Lung (tissue), 12 donors: Measurements from ENCODE around the gene DARS1. TPM values are rescaled to one million over a fixed set of nuclear protein-coding genes. Genes with fewer than 3 reads are reported as not detected.

Experiments
- ATAC-seq: fragments of 200-7000 bp; cut with Tn5 transposase; one replicate; pipeline ENCODE4 v1.9.1; 2020; ENCODE audit warnings: moderate number of reproducible peaks; ENCODE audit not compliant: insufficient read depth, low FRiP score
- DNase-seq, 3 donors: peaks; one replicate each; pipeline ENCODE4 v3.0.0-alpha.2; 2013 to 2017
- H3K27ac ChIP-seq, 2 donors: one replicate each; pipeline ENCODE4 v1.5.1; 2013; ENCODE audit warnings: mild to moderate bottlenecking in 2 of 2, moderate library complexity in 2 of 2, control low read depth in 1 of 2, inconsistent platforms in 1 of 2, low read depth in 1 of 2, low read length in 1 of 2
- H3K27me3 ChIP-seq, 3 donors: one replicate each; pipeline ENCODE4 v1.5.1; 2013; ENCODE audit warnings: low read length in 2 of 3; ENCODE audit not compliant: control insufficient read depth in 3 of 3, insufficient read depth in 3 of 3
- H3K36me3 ChIP-seq, 4 donors: one replicate each; pipeline ENCODE4 v1.5.1; 2013; ENCODE audit warnings: low read length in 4 of 4, mild to moderate bottlenecking in 1 of 4, moderate library complexity in 1 of 4; ENCODE audit not compliant: control insufficient read depth in 4 of 4, insufficient read depth in 4 of 4
- H3K4me1 ChIP-seq, 5 donors: one replicate each; pipeline ENCODE4 v1.5.1; 2013; ENCODE audit warnings: low read length in 5 of 5, mild to moderate bottlenecking in 2 of 5, moderate library complexity in 1 of 5; ENCODE audit not compliant: control insufficient read depth in 5 of 5, insufficient read depth in 5 of 5
- H3K4me3 ChIP-seq: one replicate; pipeline ENCODE4 v1.5.1; 2013; ENCODE audit warnings: mild to moderate bottlenecking, control low read depth, moderate library complexity
- H3K9ac ChIP-seq, 2 donors: one replicate each; pipeline ENCODE4 v1.5.1; 2013; ENCODE audit warnings: low read length in 2 of 2, control low read depth in 1 of 2; ENCODE audit not compliant: insufficient read depth in 1 of 2
- H3K9me3 ChIP-seq, 4 donors: one replicate each; pipeline ENCODE4 v1.5.1; 2013; ENCODE audit warnings: low read length in 3 of 4, mild to moderate bottlenecking in 1 of 4, moderate library complexity in 1 of 4; ENCODE audit not compliant: control insufficient read depth in 4 of 4, insufficient read depth in 3 of 4
- CTCF ChIP-seq: IDR thresholded peaks from 2 replicates; pipeline ENCODE4 v1.5.1; 2012; ENCODE audit warnings: mild to moderate bottlenecking; ENCODE audit errors: control extremely low read depth, extremely low read depth
- WGBS, 2 donors: extraction: QIAGEN DNeasy Blood & Tissue Kit; methylation state at CpG; one replicate each; pipeline ENCODE4 v1.1.7; 2013; 5-methylcytosine and 5-hydroxymethylcytosine counted together
- polyA plus RNA-seq, 2 donors: library from polyadenylated mRNA; stranded (reverse); fragments of 200-250 nt; gene quantifications; one replicate each; pipeline ENCODE4 v1.2.1, GENCODE V29; 2013
- total RNA-seq, 2 donors: library from RNA; depleted of rRNA in 1 of 2; stranded (reverse); fragments of >200 nt in 1 of 2; gene quantifications; one replicate each; pipeline ENCODE4 v1.2.1, GENCODE V29; 2014 to 2021
- donor health status: control.
- donor health status: control.
- donor health status: Bipolar disorder and iron deficiency.
- donor health status: healthy.
- donor health status: DM: yes; HTN: yes; CAD: no.

The DARS1 gene
- total and polyA plus RNA-seq, 4 donors: 47.2 to 77.9 (median 58.7) TPM

GRCh38 chr2:135951041-135951583 is 34.3 kb downstream of the DARS1 start:
- H3K27me3 ChIP-seq: no peaks in the 10 kb centered on the region
- TF ChIP-seq CTCF: no peak
- no peaks in the 10 kb centered on the region for H3K9me3 ChIP-seq
- 76 to 85% methylated on average over 3 of the region's 3 CpGs for WGBS, 2 donors
- H3K9ac ChIP-seq: no peak overlapping the region
- H3K4me3 ChIP-seq: no peak overlapping the region
- H3K27ac ChIP-seq: no peak overlapping the region
- peaks cover 0 to 13% (median 2%) of the 10 kb centered on the region in 5 donors for H3K4me1 ChIP-seq
- ATAC-seq: no peak
- peak; percentile 15 to 52 (median 44) for DNase-seq
- H3K36me3 ChIP-seq: peaks cover 2 to 7% (median 5%) of the 10 kb centered on the region in 4 donors

- Histone ChIP-seq H3K36me3 (peaks cover 0 to 7% (median 5%) of the 10 kb centered on the region in 4 donors), H3K4me1 (peaks cover 0 to 13% (median 2%) of the 10 kb centered on the region in 5 donors), H3K27ac (no peak overlapping the region), H3K9me3 (no peaks in the 10 kb centered on the region), H3K9ac (no peak overlapping the region), H3K4me3 (no peak overlapping the region), H3K27me3 (no peaks in the 10 kb centered on the region)
- 50 to 73% methylated on average over 3 of the region's 3 CpGs for WGBS, 2 donors
- DNase-seq (peak in 1 of 3 donors; percentile 24), ATAC-seq (no peak)
- no peak for TF ChIP-seq CTCF
These were observed 35.8 kb downstream of the DARS1 start for GRCh38 chr2:135949451-135950234.

GRCh38 chr2:135948642-135949355 is 36.6 kb downstream of the DARS1 start:
- ATAC-seq (peak; percentile 58), DNase-seq (no peak)
- TF ChIP-seq CTCF: no peak
- WGBS, 2 donors: 80 to 99% methylated on average over 9 of the region's 9 CpGs
- Histone ChIP-seq H3K9me3 (no peaks in the 10 kb centered on the region), H3K9ac (no peak overlapping the region), H3K4me3 (no peak overlapping the region), H3K27ac (no peak overlapping the region), H3K4me1 (peaks cover 0 to 13% (median 2%) of the 10 kb centered on the region in 5 donors), H3K36me3 (peaks cover 0 to 7% (median 5%) of the 10 kb centered on the region in 4 donors), H3K27me3 (no peaks in the 10 kb centered on the region)
